GM12864 (cell line): ENCODE results near the gene FBRSL1.

ENCODE experiments used
- DNase-seq: peaks from one replicate; pipeline ENCODE4 v3.0.0-alpha.2; 2011; ENCODE audit warnings: low read depth
- H3K4me3 ChIP-seq: 2 replicates; pipeline ENCODE4 v1.5.1; 2011; ENCODE audit warnings: mild to moderate bottlenecking, low read depth, low read length, control low read depth
- CTCF ChIP-seq: IDR thresholded peaks from 2 replicates; pipeline ENCODE4 v1.5.1; 2011; ENCODE audit warnings: low read depth, mild to moderate bottlenecking, moderate library complexity, low read length, control low read depth, inconsistent platforms; ENCODE audit errors: missing control alignments

The FBRSL1 gene

GRCh38 chr12:132484891-132485441 lies 5.0 kb upstream of the FBRSL1 start:
- H3K4me3 ChIP-seq, result no peak overlapping the region
- no peak for DNase-seq
- no peak for TF ChIP-seq CTCF

GRCh38 chr12:132485619-132486018 lies 4.3 kb upstream of the FBRSL1 start:
- H3K4me3 ChIP-seq, result no peak overlapping the region
- TF ChIP-seq CTCF, result no peak

GRCh38 chr12:132486168-132486567 lies 3.8 kb upstream of the FBRSL1 start:
- no peak overlapping the region for H3K4me3 ChIP-seq
- no peak for TF ChIP-seq CTCF
- DNase-seq, result no peak

More at GRCh38 chr12:132485619-132486018, 4.3 kb upstream of the FBRSL1 start:
- DNase-seq, result no peak

GRCh38 chr12:132486576-132486975 lies 3.4 kb upstream of the FBRSL1 start:
- TF ChIP-seq CTCF, result no peak

GRCh38 chr12:132487311-132487741 lies 2.6 kb upstream of the FBRSL1 start:
- no peak for TF ChIP-seq CTCF
- H3K4me3 ChIP-seq, result no peak overlapping the region
- DNase-seq, result no peak

More at GRCh38 chr12:132486576-132486975, 3.4 kb upstream of the FBRSL1 start:
- DNase-seq, result no peak
- H3K4me3 ChIP-seq, result no peak overlapping the region

GRCh38 chr12:132488127-132489077 lies 1.5 kb upstream of the FBRSL1 start:
- no peak for TF ChIP-seq CTCF
- H3K4me3 ChIP-seq, result peak overlapping the region; percentile 71
- DNase-seq, result no peak
